AG04450 (cell line): ENCODE data around the gene SERPINA4. TPM values are rescaled to one million over a fixed set of nuclear protein-coding genes. Genes with fewer than 3 reads are reported as not detected.

Source experiments
- CTCF ChIA-PET: fragments of 300-600, 350-600 bp; formaldehyde crosslinking; extraction: SDS; loops from one replicate; lab custom pipeline; 2022; ENCODE audit warnings: antibody characterized with exemption, inconsistent platforms; lab: Charles Lee
- POLR2A ChIA-PET: fragments of 350-600 bp; formaldehyde crosslinking; extraction: SDS; loops from one replicate; lab custom pipeline; 2021; ENCODE audit warnings: antibody characterized with exemption, inconsistent platforms; lab: Yijun Ruan, JAX
- DNase-seq: peaks from one replicate; pipeline ENCODE4 v3.0.0-alpha.2; 2011; ENCODE audit warnings: low read depth, low spot score
- H3K27ac ChIP-seq: one replicate; pipeline ENCODE4 v1.5.1; 2012; ENCODE audit warnings: low read depth, low read length, control low read depth
- H3K27me3 ChIP-seq: one replicate; pipeline ENCODE4 v1.6.0; 2012; ENCODE audit warnings: low read length; ENCODE audit not compliant: control insufficient read depth, insufficient read depth
- H3K4me3 ChIP-seq: 2 replicates; pipeline ENCODE4 v1.5.1; 2011; ENCODE audit warnings: mild to moderate bottlenecking, low read depth, low read length, control low read depth
- H3K9me3 ChIP-seq: 2 replicates; pipeline ENCODE4 v1.5.1; 2012; ENCODE audit warnings: low read length; ENCODE audit not compliant: control insufficient read depth, insufficient read depth
- polyA plus RNA-seq: library from polyadenylated mRNA; depleted of rRNA; stranded (reverse); fragments of >200 nt; gene quantifications from 2 replicates; pipeline ENCODE4 v1.2.3, GENCODE V29; 2011; rRNA removed
- TF ChIP-seq, protein P1 (sequence below): IDR thresholded peaks from 2 replicates; pipeline ENCODE4 v1.5.1; 2011; ENCODE audit warnings: low read depth, low read length, control low read depth, inconsistent platforms

The SERPINA4 gene
- polyA plus RNA-seq, 1 experiment: not detected

DNA sequence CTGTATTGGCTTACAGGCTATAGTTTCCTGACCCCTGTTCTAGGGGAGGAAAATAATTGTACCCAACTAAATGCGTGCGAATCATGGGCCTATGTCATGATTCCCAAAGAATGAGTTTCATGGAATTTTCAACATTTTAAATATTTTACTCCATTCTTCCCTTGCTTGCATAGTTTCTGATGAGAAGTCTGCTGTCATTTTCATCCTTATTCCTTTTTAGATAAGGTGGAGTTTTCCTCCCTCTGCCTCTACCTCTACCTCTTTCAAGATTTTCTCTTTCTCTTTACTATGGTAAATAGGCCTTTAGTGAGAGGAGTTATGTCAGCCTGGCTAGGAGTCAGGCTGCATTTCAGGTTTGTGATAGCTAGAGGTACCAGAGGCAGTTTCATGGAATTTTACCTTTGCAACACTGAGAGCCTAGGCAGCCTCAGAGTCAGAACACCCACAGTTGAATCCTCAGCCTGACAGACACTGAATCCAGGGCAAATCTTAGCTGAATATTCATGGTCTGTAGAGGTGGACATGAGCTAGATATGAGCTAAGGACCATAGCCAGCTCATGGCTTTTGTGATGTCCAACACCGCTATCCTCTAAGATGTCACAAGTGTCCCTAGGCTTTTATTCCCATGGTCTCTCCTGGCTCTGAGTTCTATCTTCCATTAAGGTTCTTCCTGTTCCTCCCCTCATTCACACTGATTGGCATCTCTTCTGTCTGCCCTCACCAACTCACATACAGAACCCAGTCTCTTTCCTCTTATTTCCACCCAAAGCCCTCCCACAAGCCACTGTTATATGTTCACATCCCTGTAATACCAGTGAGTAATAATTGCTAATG, 57.0 kb downstream of the SERPINA4 start:
- ChIA-PET CTCF (no interaction called here), POLR2A (no interaction called here)
- no peak for DNase-seq

GRCh38 chr14:94619297-94619696, 58.1 kb downstream of the SERPINA4 start:
- Histone ChIP-seq H3K27me3 (peaks cover 6% of the 10 kb centered on the region), H3K27ac (no peak overlapping the region), H3K4me3 (no peak overlapping the region), H3K9me3 (peaks cover 25% of the 10 kb centered on the region)
- TF ChIP-seq, protein P1, sequence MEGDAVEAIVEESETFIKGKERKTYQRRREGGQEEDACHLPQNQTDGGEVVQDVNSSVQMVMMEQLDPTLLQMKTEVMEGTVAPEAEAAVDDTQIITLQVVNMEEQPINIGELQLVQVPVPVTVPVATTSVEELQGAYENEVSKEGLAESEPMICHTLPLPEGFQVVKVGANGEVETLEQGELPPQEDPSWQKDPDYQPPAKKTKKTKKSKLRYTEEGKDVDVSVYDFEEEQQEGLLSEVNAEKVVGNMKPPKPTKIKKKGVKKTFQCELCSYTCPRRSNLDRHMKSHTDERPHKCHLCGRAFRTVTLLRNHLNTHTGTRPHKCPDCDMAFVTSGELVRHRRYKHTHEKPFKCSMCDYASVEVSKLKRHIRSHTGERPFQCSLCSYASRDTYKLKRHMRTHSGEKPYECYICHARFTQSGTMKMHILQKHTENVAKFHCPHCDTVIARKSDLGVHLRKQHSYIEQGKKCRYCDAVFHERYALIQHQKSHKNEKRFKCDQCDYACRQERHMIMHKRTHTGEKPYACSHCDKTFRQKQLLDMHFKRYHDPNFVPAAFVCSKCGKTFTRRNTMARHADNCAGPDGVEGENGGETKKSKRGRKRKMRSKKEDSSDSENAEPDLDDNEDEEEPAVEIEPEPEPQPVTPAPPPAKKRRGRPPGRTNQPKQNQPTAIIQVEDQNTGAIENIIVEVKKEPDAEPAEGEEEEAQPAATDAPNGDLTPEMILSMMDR: no peak
- no peak for DNase-seq
- CTCF ChIA-PET: no interaction called here
- POLR2A ChIA-PET: no interaction called here

More for the DNA sequence above, 57.0 kb downstream of the SERPINA4 start:
- TF ChIP-seq, protein P1: no peak
- H3K27me3 ChIP-seq: no peaks in the 10 kb centered on the region
- H3K27ac ChIP-seq: no peak overlapping the region
- no peak overlapping the region for H3K4me3 ChIP-seq
- peaks cover 25% of the 10 kb centered on the region for H3K9me3 ChIP-seq

Other genes starting within 250 kb of the SERPINA4 start
- not detected in 2 replicates for gene SERPINA6, start 238.1 kb upstream of the SERPINA4 start, polyA plus RNA-seq
- gene SERPINA2, start 194.7 kb upstream of the SERPINA4 start, polyA plus RNA-seq: not detected in 2 replicates
- 1.7 and 1.9 TPM in 2 replicates for gene SERPINA1, start 172.8 kb upstream of the SERPINA4 start, polyA plus RNA-seq
- not detected in 2 replicates for gene SERPINA11, start 108.6 kb upstream of the SERPINA4 start, polyA plus RNA-seq
- gene SERPINA9, start 85.2 kb upstream of the SERPINA4 start, polyA plus RNA-seq: 0.05 and 0.07 TPM in 2 replicates
- not detected in 2 replicates for gene SERPINA12, start 52.0 kb upstream of the SERPINA4 start, polyA plus RNA-seq
- gene SERPINA5, start 20.0 kb downstream of the SERPINA4 start, polyA plus RNA-seq: not detected in 2 replicates
- gene SERPINA3, start 50.9 kb downstream of the SERPINA4 start, polyA plus RNA-seq: 1.8 and 2.4 TPM in 2 replicates
- gene GSC, start 208.7 kb downstream of the SERPINA4 start, polyA plus RNA-seq: not detected in 2 replicates